Fibroblast of skin of right quadriceps (primary cell): ENCODE data around the gene ZNF280D.
"Not testable (repeated sequence)": the region's sequence is repeated elsewhere in the genome, so short reads cannot be mapped to it uniquely, and the experiment has no call there.

Experiments used
- DNase-seq: peaks from one replicate; pipeline ENCODE4 v3.0.0-alpha.2; 2013

The ZNF280D gene

DNA sequence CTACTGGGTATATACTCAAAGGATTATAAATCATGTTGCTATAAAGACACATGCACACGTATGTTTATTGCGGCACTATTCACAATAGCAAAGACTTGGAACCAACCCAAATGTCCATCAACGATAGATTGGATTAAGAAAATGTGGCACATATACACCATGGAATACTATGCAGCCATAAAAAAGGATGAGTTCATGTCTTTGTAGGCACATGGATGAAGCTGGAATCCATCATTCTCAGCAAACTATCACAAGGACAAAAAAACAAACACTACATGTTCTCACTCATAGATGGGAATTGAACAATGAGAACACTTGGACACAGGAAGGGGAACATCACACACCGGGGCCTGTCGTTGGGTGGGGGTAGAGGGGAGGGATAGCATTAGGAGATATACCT is 23.8 kb downstream of the ZNF280D start:
- not testable (repeated sequence) for DNase-seq

- no peak for DNase-seq
Measured at GRCh38 chr15:56699743-56700142, 33.6 kb downstream of the ZNF280D start.

- DNase-seq: no peak
Measured at GRCh38 chr15:56698270-56698669, 35.0 kb downstream of the ZNF280D start.

GRCh38 chr15:56693761-56694160 is 39.5 kb downstream of the ZNF280D start:
- peak; percentile 18 for DNase-seq

DNA sequence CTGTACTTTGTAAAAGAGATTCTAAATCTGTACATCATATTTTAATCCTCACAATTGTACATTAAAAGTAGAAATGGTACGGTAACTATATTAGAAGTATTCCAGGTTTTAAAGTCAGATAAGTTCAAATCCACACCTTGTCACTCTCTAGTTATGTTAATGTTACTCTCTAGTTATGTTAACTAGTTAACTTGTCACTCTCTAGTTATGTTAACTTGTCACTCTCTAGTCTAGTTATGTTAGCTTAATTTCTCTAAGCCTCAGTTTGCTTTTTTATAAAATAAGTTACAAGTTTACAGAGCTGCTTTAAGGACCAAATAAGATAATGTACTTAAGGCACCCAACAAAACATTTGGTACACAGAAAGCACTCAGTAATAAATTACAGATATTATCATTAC is 42.6 kb downstream of the ZNF280D start:
- DNase-seq: no peak

- DNase-seq: no peak
Measured at GRCh38 chr15:56683908-56684307, 49.4 kb downstream of the ZNF280D start.

DNA sequence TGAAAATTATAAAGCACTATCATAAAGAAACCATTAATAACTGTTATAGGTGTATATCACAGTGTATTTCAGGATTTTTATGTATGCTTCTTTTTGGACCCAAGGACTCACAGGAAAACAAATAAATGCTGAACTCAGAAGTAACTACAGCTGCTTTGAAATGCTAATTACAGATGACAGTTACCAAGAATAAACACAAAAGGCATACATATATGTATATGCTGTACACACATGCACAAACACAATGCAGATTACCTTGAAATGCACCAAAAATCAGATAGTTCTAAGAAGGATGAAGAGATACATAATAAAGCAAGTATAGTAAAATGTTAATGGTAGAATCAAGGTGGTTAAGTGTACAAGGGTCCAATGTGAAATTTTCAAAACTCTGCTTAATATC is 52.2 kb downstream of the ZNF280D start:
- DNase-seq: no peak

GRCh38 chr15:56679225-56679624 is 54.1 kb downstream of the ZNF280D start:
- no peak for DNase-seq

DNA sequence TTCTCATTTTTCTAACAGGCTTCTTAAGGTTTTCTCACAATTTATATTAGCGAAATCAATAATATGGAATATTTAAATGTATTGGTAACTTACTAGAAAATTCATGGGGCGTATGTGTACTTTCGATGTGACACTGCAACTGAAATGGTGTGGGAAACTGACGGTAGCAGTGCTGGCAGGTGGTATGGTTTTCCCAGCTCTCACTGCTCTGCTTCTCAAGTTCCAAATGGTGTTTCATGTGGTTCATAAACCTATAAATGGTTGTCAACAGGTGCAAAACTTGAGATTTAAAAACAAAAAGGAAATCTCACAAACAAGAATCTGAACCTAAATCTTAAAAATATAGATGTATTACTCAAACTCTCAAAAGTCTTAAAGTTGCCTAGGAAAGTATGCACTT is 54.7 kb downstream of the ZNF280D start:
- no peak for DNase-seq

DNA sequence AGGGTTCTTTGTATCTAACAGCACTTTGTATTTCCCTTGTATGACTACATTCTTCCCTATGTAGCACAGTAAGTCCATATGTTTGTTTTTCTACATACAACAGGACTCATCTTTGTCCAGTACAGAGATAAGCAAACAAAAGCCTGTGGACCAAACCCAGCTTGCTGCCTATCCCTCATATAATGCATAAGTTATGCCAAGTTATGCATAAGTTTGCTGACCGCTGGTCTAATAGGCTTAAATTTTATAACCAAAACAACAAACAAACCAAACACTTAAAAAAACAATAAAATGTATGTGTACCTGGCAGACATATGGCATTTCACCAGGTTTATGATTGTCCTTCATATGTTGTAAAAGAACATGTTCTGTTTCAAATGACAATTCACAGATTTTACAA is 56.0 kb downstream of the ZNF280D start:
- no peak for DNase-seq

GRCh38 chr15:56675930-56676329 is 57.4 kb downstream of the ZNF280D start:
- no peak for DNase-seq

- no peak for DNase-seq
Measured at GRCh38 chr15:56674857-56675256, 58.5 kb downstream of the ZNF280D start.

DNA sequence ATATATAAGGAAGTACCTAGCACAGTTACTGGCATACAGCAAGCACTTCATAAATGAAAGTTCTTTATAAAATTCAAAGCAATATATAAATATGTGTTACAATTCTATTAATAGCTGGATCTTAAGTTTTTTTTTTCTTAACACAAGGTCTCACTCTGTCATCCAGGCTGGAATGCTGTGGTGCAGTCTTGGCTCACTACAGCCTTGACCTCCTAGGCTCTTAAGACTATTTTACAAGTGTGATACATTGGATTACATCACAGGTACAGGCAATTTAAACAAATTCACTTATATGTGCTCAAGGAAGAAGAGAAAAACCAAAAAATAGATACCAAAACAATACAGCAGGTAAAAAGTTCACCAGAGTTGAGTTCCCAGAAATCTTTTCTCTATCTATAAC is 60.6 kb downstream of the ZNF280D start:
- DNase-seq: peak; percentile 42

DNA sequence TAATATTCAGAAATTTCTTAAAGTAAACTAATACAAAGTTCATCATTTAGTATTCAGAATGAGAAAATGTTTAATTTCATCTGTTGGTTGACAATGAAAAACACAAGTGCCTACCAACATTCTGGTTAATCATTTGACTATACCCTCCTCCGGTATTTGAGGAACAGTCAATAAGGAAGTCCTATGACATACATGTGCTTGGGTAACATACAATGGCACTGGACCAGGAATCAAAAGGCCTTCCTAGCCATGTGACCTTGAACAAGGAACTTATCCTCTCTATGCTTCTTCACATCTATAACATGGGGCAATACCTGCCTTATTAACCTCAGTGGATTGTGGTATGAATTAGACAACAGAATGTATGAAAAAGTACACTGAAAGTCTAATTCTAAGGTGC is 65.8 kb downstream of the ZNF280D start:
- no peak for DNase-seq

- DNase-seq: no peak
Measured at GRCh38 chr15:56660943-56661342, 72.4 kb downstream of the ZNF280D start.

DNA sequence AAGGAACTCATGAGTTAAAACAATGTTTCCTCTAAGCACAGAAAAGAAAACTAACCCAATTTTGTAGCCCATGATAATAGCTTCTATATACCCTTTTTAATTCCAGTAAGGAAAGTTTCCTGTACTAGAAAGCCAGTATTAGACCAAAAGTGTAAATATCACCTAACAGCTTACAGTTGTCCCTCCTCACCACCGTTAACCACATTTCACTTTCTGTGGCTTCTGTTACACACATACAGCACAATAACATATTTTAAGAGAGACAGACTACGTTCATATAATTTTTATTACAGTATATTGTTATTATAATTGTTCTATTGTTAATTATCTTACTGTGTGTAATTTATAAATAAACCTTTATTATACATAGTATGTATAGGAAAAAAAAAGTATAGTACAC is 74.1 kb downstream of the ZNF280D start:
- no peak for DNase-seq

DNA sequence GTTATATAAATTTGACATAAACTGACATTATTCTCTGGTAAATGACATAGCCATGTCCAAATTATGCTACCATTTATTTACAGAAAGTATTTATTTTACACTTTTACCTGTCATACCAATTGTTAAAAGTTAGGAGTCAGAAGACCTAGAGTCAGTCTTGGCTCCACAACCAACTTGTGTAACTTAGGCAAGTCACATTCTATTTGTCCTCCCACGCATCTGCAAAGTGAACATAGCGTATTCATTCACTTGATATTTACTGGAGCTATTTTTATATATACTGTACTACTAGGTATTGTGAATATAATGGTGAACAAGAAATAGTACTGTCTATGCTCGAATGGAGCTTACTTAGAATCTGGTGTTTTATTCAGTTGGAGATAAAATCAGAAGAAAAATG is 78.7 kb downstream of the ZNF280D start:
- DNase-seq: no peak

GRCh38 chr15:56654216-56654615 is 79.1 kb downstream of the ZNF280D start:
- no peak for DNase-seq

DNA sequence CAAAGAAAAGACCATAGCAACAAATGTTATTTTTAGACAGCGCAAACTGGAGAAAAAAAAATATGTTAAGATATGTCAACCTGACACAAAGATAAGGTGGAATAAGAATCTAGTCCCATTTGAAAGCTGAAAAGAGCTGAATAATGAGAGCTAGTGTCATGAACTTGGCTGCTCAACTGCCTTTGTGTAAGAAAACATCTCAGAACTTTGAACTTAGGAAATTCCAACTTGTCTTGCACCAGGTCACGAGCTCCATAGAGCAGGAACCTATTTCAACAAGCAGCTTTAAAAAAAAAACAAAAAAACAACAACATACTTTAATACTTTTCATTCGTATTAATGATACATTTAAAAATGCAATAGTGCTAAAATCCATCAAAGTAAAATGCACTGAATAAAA is 79.5 kb downstream of the ZNF280D start:
- DNase-seq: no peak

DNA sequence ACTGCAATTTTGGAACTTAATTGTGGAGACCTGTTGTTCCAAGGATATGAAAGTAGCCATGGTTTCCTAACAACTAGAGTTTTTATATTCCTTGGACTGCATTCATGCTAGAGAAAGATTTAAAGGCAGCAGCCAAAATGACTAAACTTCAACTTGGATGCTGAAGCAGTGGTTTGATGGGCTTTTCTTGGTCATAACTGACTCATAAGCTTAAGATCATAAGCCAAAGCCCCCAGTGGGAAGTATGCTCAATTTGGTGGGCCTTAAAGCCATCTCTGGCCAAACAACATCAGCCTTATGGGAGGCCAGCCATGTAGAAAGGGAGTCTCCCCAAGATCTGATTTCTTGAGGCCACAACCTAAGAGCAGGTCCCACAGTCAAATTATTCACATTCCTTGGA is 80.2 kb downstream of the ZNF280D start:
- no peak for DNase-seq

GRCh38 chr15:56648311-56648710 is 85.0 kb downstream of the ZNF280D start:
- DNase-seq: no peak

GRCh38 chr15:56640549-56640948 is 92.8 kb downstream of the ZNF280D start:
- DNase-seq: no peak

- no peak for DNase-seq
Measured at GRCh38 chr15:56640127-56640526, 93.2 kb downstream of the ZNF280D start.

DNA sequence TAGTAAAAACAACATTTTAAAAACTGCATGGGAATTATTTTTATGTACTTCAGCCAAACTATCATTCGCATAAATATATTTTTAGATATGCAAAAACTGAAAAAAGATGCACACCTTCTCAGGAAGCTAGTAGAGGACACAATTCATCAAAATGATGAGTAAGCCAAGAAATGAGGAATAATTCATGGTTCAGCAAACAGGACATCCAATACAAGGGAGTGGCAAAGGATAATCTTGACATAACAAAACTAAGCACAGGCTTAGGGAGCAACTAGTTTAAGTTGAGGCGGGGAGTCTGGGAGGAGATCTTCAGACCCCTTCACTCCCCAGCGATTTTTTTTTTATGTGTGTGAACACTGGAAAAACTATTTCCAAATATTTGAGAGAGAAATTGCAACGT is 93.7 kb downstream of the ZNF280D start:
- DNase-seq: no peak

DNA sequence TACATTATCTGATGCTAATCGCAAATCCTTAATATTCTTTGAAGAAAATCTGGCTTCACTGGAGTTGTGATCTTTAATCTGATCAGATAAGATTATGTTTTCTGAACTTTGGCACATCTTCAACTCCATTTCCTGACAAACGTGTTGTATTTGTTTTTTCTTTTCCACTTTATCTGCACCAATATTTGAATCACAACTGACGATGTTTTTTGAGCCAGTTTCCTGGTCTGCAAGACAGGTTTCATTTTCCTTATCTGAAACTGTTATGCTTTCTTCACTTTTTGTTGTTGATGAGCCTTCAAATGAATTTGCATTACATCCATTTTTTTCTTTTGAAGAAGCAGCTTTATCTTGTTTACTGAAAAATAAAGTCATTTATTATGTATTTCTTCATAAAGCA is 101.5 kb downstream of the ZNF280D start:
- no peak for DNase-seq

GRCh38 chr15:56628893-56629532 is 104.3 kb downstream of the ZNF280D start:
- DNase-seq: no peak
